ENCODE measurements around the gene SCN1A. TPM values are rescaled to one million over a fixed set of nuclear protein-coding genes. Genes with fewer than 3 reads are reported as not detected.

The SCN1A gene
- total and polyA plus RNA-seq, 2 experiments from 2014 or later: 1.2 to 1.3 TPM

DNA sequence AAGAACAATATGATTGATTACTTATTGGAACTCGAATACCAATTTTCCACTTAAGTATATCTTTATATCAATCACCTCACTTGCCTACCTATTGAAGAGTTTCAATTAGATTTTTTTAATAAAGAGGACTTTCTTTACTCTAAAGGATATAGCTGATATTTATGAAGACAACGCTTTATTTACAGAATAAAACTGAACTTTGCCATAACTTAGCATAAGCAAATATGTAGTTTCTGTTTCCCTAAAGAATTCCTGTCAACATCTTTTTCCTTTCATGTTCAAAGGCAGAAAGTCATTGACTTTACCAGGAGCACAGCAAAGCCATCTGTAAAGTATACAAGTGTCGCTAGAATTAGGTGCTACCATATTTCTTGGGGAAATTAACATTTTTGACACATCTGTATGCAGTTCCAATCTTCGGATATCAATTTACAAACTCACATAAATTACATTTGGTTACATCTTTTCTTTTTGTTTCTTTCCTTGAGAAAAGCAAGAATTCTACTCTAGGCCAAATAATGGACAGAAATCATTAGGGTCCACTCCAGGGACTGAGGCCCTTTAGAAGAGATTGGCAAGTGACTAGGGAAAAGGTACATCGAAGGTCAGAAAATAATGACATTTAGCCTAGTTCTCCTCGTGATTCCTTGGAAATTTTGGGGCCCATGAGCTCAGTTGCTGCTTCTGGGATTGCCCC, 7.5 kb upstream of the SCN1A start:
- Histone ChIP-seq H3K4me3 (no peak overlapping the region), H3K36me3 (ENCODE audit: insufficient read depth) (no peaks in the 10 kb centered on the region), H3K79me2 (replicated peaks; ENCODE audit: insufficient read depth) (no peaks in the 10 kb centered on the region), H3F3A (replicated peaks; ENCODE audit: low read depth) (no peaks in the 10 kb centered on the region), H3K4me2 (no peak overlapping the region), H3K4me1 (ENCODE audit: insufficient read depth) (no peaks in the 10 kb centered on the region), H2AFZ (no peak overlapping the region), H4K20me1 (replicated peaks; ENCODE audit: insufficient read depth) (no peaks in the 10 kb centered on the region), H3K9me2 (ENCODE audit: insufficient read depth) (peaks cover 5% of the 10 kb centered on the region; the same call in 1 of the 2 replicates), H3K27ac (ENCODE audit: low read depth) (no peak overlapping the region), H3K27me3 (ENCODE audit: insufficient read depth) (no peaks in the 10 kb centered on the region)
- DNase-seq (ENCODE audit: low spot score): no peak
- ATAC-seq: no peak
- TF ChIP-seq STAT1 (IDR thresholded peaks at IDR 0.05; ENCODE audit: unreplicated experiment): no peak
- TF ChIP-seq, protein P1, sequence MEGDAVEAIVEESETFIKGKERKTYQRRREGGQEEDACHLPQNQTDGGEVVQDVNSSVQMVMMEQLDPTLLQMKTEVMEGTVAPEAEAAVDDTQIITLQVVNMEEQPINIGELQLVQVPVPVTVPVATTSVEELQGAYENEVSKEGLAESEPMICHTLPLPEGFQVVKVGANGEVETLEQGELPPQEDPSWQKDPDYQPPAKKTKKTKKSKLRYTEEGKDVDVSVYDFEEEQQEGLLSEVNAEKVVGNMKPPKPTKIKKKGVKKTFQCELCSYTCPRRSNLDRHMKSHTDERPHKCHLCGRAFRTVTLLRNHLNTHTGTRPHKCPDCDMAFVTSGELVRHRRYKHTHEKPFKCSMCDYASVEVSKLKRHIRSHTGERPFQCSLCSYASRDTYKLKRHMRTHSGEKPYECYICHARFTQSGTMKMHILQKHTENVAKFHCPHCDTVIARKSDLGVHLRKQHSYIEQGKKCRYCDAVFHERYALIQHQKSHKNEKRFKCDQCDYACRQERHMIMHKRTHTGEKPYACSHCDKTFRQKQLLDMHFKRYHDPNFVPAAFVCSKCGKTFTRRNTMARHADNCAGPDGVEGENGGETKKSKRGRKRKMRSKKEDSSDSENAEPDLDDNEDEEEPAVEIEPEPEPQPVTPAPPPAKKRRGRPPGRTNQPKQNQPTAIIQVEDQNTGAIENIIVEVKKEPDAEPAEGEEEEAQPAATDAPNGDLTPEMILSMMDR (conservative IDR thresholded peaks at IDR 0.05; ENCODE audit: low read depth in 2 of 2): no peak
- TF ChIP-seq, protein P2, sequence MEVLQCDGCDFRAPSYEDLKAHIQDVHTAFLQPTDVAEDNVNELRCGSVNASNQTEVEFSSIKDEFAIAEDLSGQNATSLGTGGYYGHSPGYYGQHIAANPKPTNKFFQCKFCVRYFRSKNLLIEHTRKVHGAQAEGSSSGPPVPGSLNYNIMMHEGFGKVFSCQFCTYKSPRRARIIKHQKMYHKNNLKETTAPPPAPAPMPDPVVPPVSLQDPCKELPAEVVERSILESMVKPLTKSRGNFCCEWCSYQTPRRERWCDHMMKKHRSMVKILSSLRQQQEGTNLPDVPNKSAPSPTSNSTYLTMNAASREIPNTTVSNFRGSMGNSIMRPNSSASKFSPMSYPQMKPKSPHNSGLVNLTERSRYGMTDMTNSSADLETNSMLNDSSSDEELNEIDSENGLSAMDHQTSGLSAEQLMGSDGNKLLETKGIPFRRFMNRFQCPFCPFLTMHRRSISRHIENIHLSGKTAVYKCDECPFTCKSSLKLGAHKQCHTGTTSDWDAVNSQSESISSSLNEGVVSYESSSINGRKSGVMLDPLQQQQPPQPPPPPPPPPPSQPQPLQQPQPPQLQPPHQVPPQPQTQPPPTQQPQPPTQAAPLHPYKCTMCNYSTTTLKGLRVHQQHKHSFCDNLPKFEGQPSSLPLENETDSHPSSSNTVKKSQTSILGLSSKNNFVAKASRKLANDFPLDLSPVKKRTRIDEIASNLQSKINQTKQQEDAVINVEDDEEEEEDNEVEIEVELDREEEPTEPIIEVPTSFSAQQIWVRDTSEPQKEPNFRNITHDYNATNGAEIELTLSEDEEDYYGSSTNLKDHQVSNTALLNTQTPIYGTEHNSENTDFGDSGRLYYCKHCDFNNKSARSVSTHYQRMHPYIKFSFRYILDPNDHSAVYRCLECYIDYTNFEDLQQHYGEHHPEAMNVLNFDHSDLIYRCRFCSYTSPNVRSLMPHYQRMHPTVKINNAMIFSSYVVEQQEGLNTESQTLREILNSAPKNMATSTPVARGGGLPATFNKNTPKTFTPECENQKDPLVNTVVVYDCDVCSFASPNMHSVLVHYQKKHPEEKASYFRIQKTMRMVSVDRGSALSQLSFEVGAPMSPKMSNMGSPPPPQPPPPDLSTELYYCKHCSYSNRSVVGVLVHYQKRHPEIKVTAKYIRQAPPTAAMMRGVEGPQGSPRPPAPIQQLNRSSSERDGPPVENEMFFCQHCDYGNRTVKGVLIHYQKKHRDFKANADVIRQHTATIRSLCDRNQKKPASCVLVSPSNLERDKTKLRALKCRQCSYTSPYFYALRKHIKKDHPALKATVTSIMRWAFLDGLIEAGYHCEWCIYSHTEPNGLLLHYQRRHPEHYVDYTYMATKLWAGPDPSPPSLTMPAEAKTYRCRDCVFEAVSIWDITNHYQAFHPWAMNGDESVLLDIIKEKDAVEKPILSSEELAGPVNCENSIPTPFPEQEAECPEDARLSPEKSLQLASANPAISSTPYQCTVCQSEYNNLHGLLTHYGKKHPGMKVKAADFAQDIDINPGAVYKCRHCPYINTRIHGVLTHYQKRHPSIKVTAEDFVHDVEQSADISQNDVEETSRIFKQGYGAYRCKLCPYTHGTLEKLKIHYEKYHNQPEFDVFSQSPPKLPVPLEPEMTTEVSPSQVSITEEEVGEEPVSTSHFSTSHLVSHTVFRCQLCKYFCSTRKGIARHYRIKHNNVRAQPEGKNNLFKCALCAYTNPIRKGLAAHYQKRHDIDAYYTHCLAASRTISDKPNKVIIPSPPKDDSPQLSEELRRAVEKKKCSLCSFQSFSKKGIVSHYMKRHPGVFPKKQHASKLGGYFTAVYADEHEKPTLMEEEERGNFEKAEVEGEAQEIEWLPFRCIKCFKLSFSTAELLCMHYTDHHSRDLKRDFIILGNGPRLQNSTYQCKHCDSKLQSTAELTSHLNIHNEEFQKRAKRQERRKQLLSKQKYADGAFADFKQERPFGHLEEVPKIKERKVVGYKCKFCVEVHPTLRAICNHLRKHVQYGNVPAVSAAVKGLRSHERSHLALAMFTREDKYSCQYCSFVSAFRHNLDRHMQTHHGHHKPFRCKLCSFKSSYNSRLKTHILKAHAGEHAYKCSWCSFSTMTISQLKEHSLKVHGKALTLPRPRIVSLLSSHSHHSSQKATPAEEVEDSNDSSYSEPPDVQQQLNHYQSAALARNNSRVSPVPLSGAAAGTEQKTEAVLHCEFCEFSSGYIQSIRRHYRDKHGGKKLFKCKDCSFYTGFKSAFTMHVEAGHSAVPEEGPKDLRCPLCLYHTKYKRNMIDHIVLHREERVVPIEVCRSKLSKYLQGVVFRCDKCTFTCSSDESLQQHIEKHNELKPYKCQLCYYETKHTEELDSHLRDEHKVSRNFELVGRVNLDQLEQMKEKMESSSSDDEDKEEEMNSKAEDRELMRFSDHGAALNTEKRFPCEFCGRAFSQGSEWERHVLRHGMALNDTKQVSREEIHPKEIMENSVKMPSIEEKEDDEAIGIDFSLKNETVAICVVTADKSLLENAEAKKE (CRISPR knock-in tag; IDR thresholded peaks at IDR 0.05): no peak
- no peak for TF ChIP-seq EZH2phosphoT487 (IDR thresholded peaks at IDR 0.05; ENCODE audit: unreplicated experiment)
- no peak for TF ChIP-seq NANOG (IDR thresholded peaks at IDR 0.05; ENCODE audit: borderline replicate concordance)
- no peak for TF ChIP-seq ZNF114 (CRISPR knock-in tag; IDR thresholded peaks at IDR 0.05)
- no peak for TF ChIP-seq POLR2AphosphoS5 (IDR thresholded peaks at IDR 0.05; ENCODE audit: low read depth)
- TF ChIP-seq JUNB (IDR thresholded peaks at IDR 0.05; ENCODE audit: unreplicated experiment): no peak
- TF ChIP-seq, protein P3, sequence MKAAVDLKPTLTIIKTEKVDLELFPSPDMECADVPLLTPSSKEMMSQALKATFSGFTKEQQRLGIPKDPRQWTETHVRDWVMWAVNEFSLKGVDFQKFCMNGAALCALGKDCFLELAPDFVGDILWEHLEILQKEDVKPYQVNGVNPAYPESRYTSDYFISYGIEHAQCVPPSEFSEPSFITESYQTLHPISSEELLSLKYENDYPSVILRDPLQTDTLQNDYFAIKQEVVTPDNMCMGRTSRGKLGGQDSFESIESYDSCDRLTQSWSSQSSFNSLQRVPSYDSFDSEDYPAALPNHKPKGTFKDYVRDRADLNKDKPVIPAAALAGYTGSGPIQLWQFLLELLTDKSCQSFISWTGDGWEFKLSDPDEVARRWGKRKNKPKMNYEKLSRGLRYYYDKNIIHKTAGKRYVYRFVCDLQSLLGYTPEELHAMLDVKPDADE (IDR thresholded peaks at IDR 0.05): no peak
- TF ChIP-seq EZH2 (IDR thresholded peaks at IDR 0.05; ENCODE audit: low read depth, unreplicated experiment): no peak
- no peak for TF ChIP-seq ZNF331 (CRISPR knock-in tag; IDR thresholded peaks at IDR 0.05; ENCODE audit: low read depth)
- TF ChIP-seq CREB1 (CRISPR knock-in tag; IDR thresholded peaks at IDR 0.05; ENCODE audit: low read depth): no peak
- TF ChIP-seq, protein P4, sequence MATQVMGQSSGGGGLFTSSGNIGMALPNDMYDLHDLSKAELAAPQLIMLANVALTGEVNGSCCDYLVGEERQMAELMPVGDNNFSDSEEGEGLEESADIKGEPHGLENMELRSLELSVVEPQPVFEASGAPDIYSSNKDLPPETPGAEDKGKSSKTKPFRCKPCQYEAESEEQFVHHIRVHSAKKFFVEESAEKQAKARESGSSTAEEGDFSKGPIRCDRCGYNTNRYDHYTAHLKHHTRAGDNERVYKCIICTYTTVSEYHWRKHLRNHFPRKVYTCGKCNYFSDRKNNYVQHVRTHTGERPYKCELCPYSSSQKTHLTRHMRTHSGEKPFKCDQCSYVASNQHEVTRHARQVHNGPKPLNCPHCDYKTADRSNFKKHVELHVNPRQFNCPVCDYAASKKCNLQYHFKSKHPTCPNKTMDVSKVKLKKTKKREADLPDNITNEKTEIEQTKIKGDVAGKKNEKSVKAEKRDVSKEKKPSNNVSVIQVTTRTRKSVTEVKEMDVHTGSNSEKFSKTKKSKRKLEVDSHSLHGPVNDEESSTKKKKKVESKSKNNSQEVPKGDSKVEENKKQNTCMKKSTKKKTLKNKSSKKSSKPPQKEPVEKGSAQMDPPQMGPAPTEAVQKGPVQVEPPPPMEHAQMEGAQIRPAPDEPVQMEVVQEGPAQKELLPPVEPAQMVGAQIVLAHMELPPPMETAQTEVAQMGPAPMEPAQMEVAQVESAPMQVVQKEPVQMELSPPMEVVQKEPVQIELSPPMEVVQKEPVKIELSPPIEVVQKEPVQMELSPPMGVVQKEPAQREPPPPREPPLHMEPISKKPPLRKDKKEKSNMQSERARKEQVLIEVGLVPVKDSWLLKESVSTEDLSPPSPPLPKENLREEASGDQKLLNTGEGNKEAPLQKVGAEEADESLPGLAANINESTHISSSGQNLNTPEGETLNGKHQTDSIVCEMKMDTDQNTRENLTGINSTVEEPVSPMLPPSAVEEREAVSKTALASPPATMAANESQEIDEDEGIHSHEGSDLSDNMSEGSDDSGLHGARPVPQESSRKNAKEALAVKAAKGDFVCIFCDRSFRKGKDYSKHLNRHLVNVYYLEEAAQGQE (IDR thresholded peaks at IDR 0.05; ENCODE audit: unreplicated experiment): no peak
- peaks cover 4% of the 10 kb centered on the region; the same call in 2 of the 3 replicates for H3K9me3 Mint-ChIP-seq
- no peaks in the 10 kb centered on the region for H3K27me3 Mint-ChIP-seq (ENCODE audit: insufficient read depth, low read depth, poor library complexity)
- no peaks in the 10 kb centered on the region for H3K4me1 Mint-ChIP-seq
- H3K4me3 Mint-ChIP-seq: no peak overlapping the region
- H3K36me3 Mint-ChIP-seq (ENCODE audit: low read depth): no peaks in the 10 kb centered on the region
- no peak overlapping the region for H3K27ac Mint-ChIP-seq

Measured in GM23338 (cell line).